ENCODE results near the gene PRR5L.
"Not testable (repeated sequence)": the region's sequence is repeated elsewhere in the genome, so short reads cannot be mapped to it uniquely, and the experiment has no call there.

Gene PRR5L

DNA sequence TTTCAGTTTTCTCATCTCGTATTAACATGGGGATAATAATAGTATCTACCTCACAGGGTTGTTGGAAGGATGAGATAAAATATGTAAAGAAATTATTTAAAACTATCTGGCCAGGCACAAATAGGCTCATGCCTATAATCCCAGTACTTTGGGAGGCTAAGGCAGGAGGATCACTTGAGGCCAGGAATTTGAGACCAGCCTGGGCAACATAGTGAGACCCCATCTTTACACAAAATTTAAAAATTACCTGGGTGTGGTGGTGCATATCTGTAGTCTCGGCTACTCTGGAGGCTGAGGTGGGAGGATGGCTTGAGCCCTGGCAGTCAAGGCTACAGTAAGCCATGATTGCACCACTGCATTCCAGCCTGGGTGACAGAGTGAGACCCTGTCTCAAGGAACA, 215.0 kb downstream of the PRR5L start:
- not testable (repeated sequence) for DNase-seq

DNA sequence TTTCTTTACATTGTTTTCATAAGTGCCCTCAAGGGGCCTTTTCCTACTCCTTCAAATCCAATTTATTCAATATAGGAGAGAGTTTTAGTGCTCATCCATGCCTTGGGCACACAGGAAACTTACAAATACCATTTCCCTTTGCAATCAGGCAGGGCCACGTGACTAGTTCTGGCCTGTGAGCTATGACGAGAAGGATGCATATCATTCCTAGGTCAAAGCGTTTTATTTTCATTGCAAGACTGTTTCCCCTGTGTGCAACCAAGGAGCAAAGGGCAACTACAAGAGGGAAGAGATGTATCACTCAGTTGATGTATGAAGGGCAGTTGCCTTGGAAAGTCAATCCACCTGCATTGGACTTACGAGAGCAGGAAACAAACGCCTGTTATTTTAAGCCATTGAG, 215.9 kb downstream of the PRR5L start:
- DNase-seq, result no peak

DNA sequence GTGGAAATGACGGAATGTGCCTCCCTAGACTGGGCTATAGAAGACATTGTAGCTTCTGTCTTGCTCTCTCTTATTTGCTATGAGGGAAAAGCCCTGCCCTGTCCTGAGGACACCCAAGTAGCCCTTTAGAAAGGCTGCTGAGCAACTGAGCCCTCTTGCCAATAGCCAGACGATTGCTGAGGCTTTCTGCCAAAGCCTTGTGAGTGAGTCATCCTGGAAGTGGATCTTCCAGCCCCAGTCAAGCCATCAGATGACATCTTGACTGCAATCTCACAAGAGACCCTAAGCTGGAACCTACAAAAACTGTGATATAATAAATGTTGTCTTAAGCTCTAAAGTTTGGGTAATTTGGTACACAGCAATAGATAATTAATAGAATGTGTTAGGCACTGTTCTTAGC, 217.9 kb downstream of the PRR5L start:
- DNase-seq, result no peak

Measured in CD4-positive, alpha-beta T cell treated with Interleukin-17A for 1 hour (primary cell).